ENCODE data around the gene PRKG1.
"Not testable (repeated sequence)": the region's sequence is repeated elsewhere in the genome, so short reads cannot be mapped to it uniquely, and the experiment has no call there.

PRKG1 gene

GRCh38 chr10:52216852-52217251 lies 1142.6 kb downstream of the PRKG1 start:
- no peak for DNase-seq (ENCODE audit: low read depth)

GRCh38 chr10:52217531-52217930 lies 1143.2 kb downstream of the PRKG1 start:
- DNase-seq (ENCODE audit: low read depth) = no peak

DNA sequence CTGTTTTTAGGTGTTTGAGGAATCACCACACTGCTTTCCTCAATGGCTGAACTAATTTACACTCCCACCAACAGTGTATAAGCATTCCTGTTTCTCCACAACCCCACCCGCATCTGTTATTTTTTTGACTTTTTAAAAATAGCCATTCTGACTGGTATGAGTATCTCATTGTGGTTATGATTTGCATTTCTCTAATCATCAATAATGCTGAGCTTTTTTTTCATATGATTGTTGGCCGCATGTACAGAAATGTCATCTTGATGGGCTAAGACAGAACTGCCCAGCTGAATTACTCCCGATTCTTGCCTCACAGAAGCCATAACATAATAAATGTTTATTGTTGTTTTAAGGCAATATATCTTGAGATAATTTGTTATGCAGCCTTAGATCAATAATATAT lies 1146.7 kb downstream of the PRKG1 start:
- DNase-seq (ENCODE audit: low read depth) = no peak

- DNase-seq (ENCODE audit: low read depth) = no peak
Observed at GRCh38 chr10:52221923-52222322, 1147.6 kb downstream of the PRKG1 start.

- no peak for DNase-seq (ENCODE audit: low read depth)
Observed at GRCh38 chr10:52226197-52226847, 1152.0 kb downstream of the PRKG1 start.

- DNase-seq (ENCODE audit: low read depth) = no peak
Observed at GRCh38 chr10:52228556-52228955, 1154.3 kb downstream of the PRKG1 start.

DNA sequence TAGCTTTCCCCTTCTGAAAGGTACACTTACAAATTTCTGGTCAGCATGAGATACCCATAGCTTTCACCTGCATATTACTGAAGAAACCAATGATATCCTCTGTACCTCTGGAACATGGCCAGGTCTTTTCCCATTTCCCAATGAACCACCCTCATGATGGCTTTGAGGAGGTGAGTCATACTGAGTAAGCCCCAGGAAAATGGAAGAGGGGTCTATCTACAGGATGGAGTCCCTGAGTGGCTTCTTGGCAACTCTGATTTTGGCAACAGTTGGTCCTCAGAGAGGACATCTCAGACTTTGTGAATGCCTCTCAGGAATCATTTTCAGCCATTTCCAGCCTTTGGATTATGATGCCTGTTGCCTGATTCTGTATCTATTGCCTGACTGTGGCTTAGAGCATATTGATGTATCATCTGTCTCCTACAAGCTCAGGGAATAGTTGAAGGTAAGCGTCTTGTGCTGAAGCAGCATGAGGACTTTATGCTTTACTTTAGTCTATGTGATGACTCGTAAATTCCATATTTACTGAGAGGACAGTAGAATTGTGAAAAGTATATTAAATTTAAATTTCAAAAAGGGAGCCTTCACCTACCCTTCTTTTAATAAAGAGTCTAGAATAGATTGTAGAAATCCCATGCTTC lies 1155.1 kb downstream of the PRKG1 start:
- DNase-seq (ENCODE audit: low read depth) = no peak

GRCh38 chr10:52232561-52233350 lies 1158.5 kb downstream of the PRKG1 start:
- DNase-seq (ENCODE audit: low read depth) = no peak

DNA sequence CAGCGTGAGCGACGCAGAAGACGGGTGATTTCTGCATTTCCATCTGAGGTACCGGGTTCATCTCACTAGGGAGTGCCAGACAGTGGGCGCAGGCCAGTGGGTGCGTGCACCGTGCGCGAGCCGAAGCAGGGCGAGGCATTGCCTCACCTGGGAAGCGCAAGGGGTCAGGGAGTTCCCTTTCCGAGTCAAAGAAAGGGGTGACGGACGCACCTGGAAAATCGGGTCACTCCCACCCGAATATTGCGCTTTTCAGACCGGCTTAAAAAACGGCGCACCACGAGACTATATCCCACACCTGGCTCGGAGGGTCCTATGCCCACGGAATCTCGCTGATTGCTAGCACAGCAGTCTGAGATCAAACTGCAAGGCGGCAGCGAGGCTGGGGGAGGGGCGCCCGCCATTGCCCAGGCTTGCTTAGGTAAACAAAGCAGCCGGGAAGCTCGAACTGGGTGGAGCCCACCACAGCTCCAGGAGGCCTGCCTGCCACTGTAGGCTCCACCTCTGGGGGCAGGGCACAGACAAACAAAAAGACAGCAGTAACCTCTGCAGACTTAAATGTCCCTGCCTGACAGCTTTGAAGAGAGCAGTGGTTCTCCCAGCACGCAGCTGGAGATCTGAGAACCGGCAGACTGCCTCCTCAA lies 1159.2 kb downstream of the PRKG1 start:
- DNase-seq (ENCODE audit: low read depth) = not testable (repeated sequence)

DNA sequence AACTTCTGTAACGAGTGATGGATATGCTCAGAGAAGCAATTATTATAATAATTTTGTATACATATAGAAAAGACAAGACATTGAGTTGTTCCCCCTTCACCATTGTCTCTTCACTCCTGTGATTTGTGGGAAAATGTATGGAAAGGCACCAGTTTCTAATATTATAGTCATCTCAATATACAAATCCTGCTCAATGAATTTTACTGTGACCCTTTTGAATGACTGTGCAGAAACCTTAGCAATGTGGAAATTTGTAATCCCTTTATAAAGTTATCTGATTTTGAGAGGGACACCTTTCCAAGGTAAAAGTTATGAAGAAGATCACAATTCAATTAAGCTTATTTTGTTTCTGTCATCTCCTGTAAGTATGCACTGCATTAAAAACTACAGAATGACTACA lies 1165.5 kb downstream of the PRKG1 start:
- DNase-seq (ENCODE audit: low read depth) = no peak

DNA sequence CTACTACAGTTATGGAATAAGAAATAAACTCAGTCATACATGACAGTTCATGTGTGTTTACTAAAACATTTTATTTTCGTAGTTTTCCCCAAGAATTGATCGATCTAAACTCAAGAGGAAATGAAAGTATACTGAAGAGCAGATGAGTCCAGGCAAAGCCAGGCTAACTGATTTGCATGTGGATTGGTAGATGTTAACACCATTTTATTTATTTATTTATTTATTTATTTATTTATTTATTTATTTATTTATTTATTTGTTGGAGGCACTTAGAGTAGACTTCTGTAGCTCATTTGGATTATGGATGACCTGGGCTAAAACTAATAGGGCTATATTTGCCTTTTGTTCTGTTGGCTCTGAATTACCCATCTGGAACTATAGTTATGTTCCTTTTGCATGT lies 1171.3 kb downstream of the PRKG1 start:
- DNase-seq (ENCODE audit: low read depth) = no peak

DNA sequence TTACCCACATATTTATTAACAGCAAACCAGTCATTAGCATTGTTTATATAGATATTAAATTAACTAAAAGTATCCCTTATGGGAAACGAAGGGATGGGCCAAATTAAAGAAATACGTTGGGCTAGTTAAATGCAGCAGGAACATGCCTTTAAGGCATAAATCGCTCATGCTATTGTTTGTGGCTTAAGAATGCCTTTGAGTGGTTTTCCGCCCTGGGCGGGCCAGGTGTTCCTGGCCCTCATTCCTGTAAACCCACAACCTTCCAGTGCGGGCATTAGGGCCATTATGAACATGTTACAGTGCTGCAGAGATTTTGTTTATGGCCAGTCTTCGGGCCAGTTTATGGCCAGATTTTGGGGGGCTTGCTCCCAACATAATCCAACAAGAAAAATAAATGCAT lies 1173.6 kb downstream of the PRKG1 start:
- DNase-seq (ENCODE audit: low read depth) = not testable (repeated sequence)

DNA sequence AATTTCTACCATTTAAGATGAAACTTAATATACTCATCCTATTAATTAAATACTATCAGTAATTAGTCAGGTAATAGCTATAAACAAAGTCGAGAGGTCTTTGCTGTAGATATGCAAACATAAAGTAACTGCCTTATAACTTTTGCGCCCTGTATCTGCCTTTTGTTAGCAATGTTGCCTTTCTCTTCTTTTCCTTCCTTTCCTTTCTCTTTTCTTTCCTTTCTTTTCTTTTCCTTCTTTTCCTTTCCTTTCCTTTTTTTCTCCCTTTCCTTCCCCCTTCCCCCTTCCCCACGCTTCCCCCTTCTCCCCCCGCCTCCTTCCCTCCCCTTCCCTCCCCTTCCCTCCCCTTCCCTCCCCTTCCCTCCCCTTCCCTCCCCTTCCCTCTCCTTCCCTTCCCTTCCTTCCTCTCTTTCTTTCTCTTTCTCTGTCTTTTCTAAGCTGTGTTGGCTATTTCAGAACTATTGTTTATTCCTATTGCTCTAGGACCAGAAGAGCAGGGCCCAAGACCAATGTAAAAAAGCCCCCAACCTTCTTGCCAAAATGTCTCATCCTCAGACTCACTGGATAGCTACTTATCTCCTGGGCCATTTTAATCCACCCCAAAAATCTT lies 1174.5 kb downstream of the PRKG1 start:
- no peak for DNase-seq (ENCODE audit: low read depth)

GRCh38 chr10:52249850-52250395 lies 1175.6 kb downstream of the PRKG1 start:
- no peak for DNase-seq (ENCODE audit: low read depth)

DNA sequence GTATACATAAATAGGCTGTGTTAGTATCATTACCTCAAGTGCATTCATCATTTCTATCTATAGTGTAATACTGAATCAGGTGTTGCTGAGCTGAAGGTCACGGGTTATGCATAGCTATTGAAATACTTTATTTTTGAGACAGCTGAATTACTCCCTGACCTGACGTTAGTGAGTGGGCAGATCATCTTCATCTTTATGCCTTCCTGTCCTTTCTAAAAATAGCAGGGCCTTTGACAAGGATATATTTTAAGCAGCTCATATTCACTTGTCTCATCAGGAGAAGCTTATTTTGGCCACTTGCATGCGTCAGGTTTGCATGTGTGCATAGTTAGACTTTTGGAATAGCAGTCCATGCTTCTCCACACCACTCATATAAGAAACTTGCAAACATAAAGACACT lies 1176.2 kb downstream of the PRKG1 start:
- no peak for DNase-seq (ENCODE audit: low read depth)

- DNase-seq (ENCODE audit: low read depth) = no peak
Observed at GRCh38 chr10:52252307-52252706, 1178.0 kb downstream of the PRKG1 start.

DNA sequence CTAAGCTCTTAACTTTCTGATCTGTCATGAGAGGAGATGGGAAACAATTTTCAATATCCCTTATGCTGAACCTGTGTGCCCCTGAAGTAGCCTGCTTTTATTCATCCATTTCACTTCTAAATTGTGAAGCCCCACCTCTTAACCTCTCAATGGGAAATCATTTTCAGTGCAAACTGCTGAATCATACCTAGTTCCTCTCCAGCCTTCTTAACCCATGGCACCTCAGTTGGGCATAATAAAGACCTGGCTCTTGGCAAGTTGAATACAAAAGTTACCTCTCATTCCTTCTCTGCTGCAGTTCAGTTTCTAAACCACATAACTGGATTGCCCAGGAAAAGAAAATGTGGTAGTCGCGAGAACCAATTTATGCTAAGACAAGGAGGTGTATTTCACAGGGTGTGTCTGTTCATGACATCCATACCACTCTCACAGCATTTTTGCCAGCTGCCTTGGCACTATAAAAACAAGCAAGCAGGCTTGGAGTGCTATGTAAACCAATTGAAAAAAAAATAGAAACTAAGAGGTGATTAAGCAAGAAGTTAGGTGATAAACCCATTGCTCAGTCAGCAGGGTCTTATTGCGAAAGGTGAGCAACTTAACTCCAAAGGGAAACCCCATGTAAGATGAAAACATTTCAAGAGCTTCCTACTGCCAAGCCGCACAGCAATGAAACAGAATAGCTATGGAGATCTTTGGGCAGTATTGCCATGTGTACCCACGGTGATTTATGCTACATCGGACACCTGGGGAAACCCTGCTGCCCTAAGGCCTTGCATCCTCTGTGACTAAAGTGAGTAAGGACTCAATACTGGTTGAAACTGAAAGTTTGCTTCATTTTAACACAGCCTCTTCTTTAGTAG lies 1182.8 kb downstream of the PRKG1 start:
- no peak for DNase-seq (ENCODE audit: low read depth)

DNA sequence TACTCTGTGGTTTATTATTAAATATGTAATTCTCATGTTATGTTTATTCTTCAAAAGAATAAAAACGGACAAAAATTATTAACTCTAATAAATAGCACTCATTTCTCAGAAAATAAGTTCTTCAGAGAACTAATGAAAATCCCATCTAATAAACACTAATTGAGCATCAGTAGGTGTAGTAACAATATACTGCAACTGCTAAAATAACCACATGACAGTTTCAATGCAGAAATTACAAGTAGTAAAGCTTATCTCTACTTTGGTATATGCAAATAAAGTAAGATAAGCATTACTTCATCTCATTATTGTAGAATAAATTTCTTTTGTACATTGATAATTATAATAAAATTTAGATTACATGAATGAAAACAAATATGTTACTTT lies 1183.4 kb downstream of the PRKG1 start:
- no peak for DNase-seq (ENCODE audit: low read depth)

DNA sequence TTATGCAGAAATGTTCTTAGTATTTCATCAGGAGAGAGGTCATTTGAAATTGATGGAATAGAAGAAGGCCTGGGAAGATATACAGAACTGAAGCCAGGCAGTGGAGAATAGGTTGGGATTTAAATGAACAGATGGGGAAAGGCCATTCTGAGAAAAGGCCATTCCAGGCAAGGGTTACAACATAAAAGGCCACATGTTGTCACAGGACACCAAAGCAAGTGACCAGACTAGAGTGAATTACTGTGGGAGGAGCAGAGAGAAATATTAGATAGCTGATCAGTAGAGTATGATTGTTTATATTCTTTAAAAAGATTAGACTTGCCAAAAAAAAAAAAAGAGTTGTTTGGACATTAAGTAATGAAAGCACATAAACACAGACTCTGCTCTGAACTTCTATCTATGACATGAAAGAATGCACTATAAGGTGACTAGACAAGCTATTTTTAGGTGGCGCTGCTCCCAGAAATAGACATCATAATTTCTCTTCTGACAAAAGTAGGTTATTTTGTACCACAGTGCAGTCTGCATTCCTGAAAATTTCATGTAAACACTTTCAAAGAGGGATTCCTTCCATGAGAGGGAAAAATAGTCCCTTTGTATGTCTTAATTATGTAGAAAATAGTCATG lies 1184.6 kb downstream of the PRKG1 start:
- no peak for DNase-seq (ENCODE audit: low read depth)

- DNase-seq (ENCODE audit: low read depth) = no peak
Observed at GRCh38 chr10:52259426-52259812, 1185.1 kb downstream of the PRKG1 start.

GRCh38 chr10:52261362-52261761 lies 1187.1 kb downstream of the PRKG1 start:
- DNase-seq (ENCODE audit: low read depth) = no peak

Measured in HS-27A (cell line).